H9 (cell line): Measurements from ENCODE around the gene IL1RAPL2. TPM values are rescaled to one million over a fixed set of nuclear protein-coding genes. Genes with fewer than 3 reads are reported as not detected.

ENCODE experiments used
- DNase-seq: peaks from one replicate; pipeline ENCODE4 v3.0.0-alpha.2; 2017
- H2AFZ ChIP-seq: one replicate; pipeline ENCODE4 v1.6.1; 2013; ENCODE audit warnings: mild to moderate bottlenecking, low read length, control low read depth, moderate library complexity
- H2AK5ac ChIP-seq: 2 replicates; pipeline ENCODE4 v1.6.1; 2013; ENCODE audit warnings: low read length, control low read depth, mixed read lengths; ENCODE audit not compliant: insufficient read length
- H2BK120ac ChIP-seq: one replicate; pipeline ENCODE4 v1.6.1; 2013; ENCODE audit warnings: low read depth, mild to moderate bottlenecking, low read length, control low read depth, inconsistent platforms; ENCODE audit not compliant: poor library complexity, severe bottlenecking
- H2BK12ac ChIP-seq: 2 replicates; pipeline ENCODE4 v1.6.1; 2013; ENCODE audit warnings: low read length, control low read depth, mixed read lengths, low read depth; ENCODE audit not compliant: insufficient read length
- H2BK15ac ChIP-seq: 2 replicates; pipeline ENCODE4 v1.6.1; 2013; ENCODE audit warnings: low read depth, low read length, control low read depth
- H2BK20ac ChIP-seq: one replicate; pipeline ENCODE4 v1.6.1; 2013; ENCODE audit warnings: low read depth, mild to moderate bottlenecking, low read length, control low read depth, inconsistent platforms; ENCODE audit not compliant: poor library complexity, severe bottlenecking
- H2BK5ac ChIP-seq: 2 replicates; pipeline ENCODE4 v1.6.1; 2013; ENCODE audit warnings: low read length, control low read depth, mixed read lengths; ENCODE audit not compliant: insufficient read length
- H3K14ac ChIP-seq: 2 replicates; pipeline ENCODE4 v1.6.1; 2013; ENCODE audit warnings: low read length, control low read depth; ENCODE audit not compliant: insufficient read depth
- H3K18ac ChIP-seq: 2 replicates; pipeline ENCODE4 v1.6.1; 2013; ENCODE audit warnings: low read depth, mild to moderate bottlenecking, mixed read lengths, low read length, control low read depth; ENCODE audit not compliant: insufficient read length
- H3K23ac ChIP-seq: 2 replicates; pipeline ENCODE4 v1.6.1; 2013; ENCODE audit warnings: low read length, control low read depth, mixed read lengths, low read depth; ENCODE audit not compliant: insufficient read length
- H3K23me2 ChIP-seq: 2 replicates; pipeline ENCODE4 v1.6.1; 2013; ENCODE audit warnings: low read depth, mild to moderate bottlenecking, mixed read lengths, low read length, control low read depth; ENCODE audit not compliant: insufficient read length, poor library complexity, severe bottlenecking
- H3K27ac ChIP-seq: 2 replicates; pipeline ENCODE4 v1.5.1; 2013; ENCODE audit warnings: low read length, control low read depth, mixed read lengths, low read depth; ENCODE audit not compliant: insufficient read length
- H3K27me3 ChIP-seq: 2 replicates; pipeline ENCODE4 v1.6.1; 2013; ENCODE audit warnings: low read length, control low read depth, inconsistent platforms; ENCODE audit not compliant: insufficient read depth
- H3K4ac ChIP-seq: 2 replicates; pipeline ENCODE4 v1.6.1; 2013; ENCODE audit warnings: low read depth, mild to moderate bottlenecking, control low read depth, inconsistent platforms, low read length, moderate library complexity
- H3K4me1 ChIP-seq: 2 replicates; pipeline ENCODE4 v1.6.1; 2013; ENCODE audit warnings: low read length, control low read depth, inconsistent platforms; ENCODE audit not compliant: insufficient read depth
- H3K4me2 ChIP-seq: 2 replicates; pipeline ENCODE4 v1.6.1; 2013; ENCODE audit warnings: low read length, control low read depth, mixed read lengths; ENCODE audit not compliant: insufficient read length, insufficient read depth
- H3K56ac ChIP-seq: 2 replicates; pipeline ENCODE4 v1.6.1; 2013; ENCODE audit warnings: low read depth, mild to moderate bottlenecking, mixed read lengths, low read length, control low read depth; ENCODE audit not compliant: insufficient read length
- H3K79me1 ChIP-seq: 2 replicates; pipeline ENCODE4 v1.6.1; 2013; ENCODE audit warnings: low read depth, mild to moderate bottlenecking, moderate library complexity, low read length, control low read depth, inconsistent platforms; ENCODE audit not compliant: insufficient read depth, poor library complexity, severe bottlenecking
- H3K79me2 ChIP-seq: 2 replicates; pipeline ENCODE4 v1.6.1; 2013; ENCODE audit warnings: low read length, control low read depth, inconsistent platforms; ENCODE audit not compliant: insufficient read depth
- H3K9ac ChIP-seq: 2 replicates; pipeline ENCODE4 v1.6.1; 2013; ENCODE audit warnings: low read length, control low read depth, mixed read lengths; ENCODE audit not compliant: insufficient read length; ENCODE audit errors: extremely low read depth
- H3K9me3 ChIP-seq: one replicate; pipeline ENCODE4 v1.6.1; 2013; ENCODE audit warnings: low read depth, low read length, inconsistent platforms; ENCODE audit not compliant: control insufficient read depth
- H3T11ph ChIP-seq: one replicate; pipeline ENCODE4 v1.6.1; 2013; ENCODE audit warnings: mild to moderate bottlenecking, low read length, control low read depth, inconsistent platforms
- H4K20me1 ChIP-seq: one replicate; pipeline ENCODE4 v1.6.1; 2013; ENCODE audit not compliant: control insufficient read depth, insufficient read length, insufficient read depth
- H4K5ac ChIP-seq: 2 replicates; pipeline ENCODE4 v1.6.1; 2013; ENCODE audit warnings: low read depth, mild to moderate bottlenecking, mixed read lengths, low read length, control low read depth; ENCODE audit not compliant: insufficient read length
- H4K8ac ChIP-seq: replicated peaks from 2 replicates; pipeline ENCODE4 v1.6.1; 2013; ENCODE audit warnings: low read length, control low read depth, mixed read lengths, low read depth; ENCODE audit not compliant: insufficient read length
- H4K91ac ChIP-seq: 2 replicates; pipeline ENCODE4 v1.6.1; 2013; ENCODE audit warnings: low read depth, mild to moderate bottlenecking, moderate library complexity, mixed read lengths, low read length, control low read depth; ENCODE audit not compliant: insufficient read length
- H3K27ac Mint-ChIP-seq, 3 experiments: 2 replicates in 2 of 3; 3 replicates in 1 of 3; pipeline ENCODE4 v1.8.0; 2020 to 2021; ENCODE audit warnings: mixed read lengths in 3 of 3, mild to moderate bottlenecking in 1 of 3, moderate library complexity in 1 of 3
- H3K27me3 Mint-ChIP-seq: 2 replicates; pipeline ENCODE4 v1.8.0; 2021; ENCODE audit warnings: low read depth, mild to moderate bottlenecking, moderate library complexity, mixed read lengths
- H3K36me3 Mint-ChIP-seq, 3 experiments: 2 replicates in 2 of 3; 3 replicates in 1 of 3; pipeline ENCODE4 v1.8.0; 2020 to 2021; ENCODE audit warnings: low read depth in 3 of 3, mixed read lengths in 3 of 3; ENCODE audit not compliant: insufficient read depth in 1 of 3
- H3K4me1 Mint-ChIP-seq, 2 experiments: 2 replicates each; pipeline ENCODE4 v1.8.0; 2020; ENCODE audit warnings: mixed read lengths in 2 of 2
- H3K4me3 Mint-ChIP-seq, 2 experiments: 2 replicates in 1 of 2; 3 replicates in 1 of 2; pipeline ENCODE4 v1.8.0; 2020 to 2021; ENCODE audit warnings: mild to moderate bottlenecking in 2 of 2, mixed read lengths in 2 of 2, moderate library complexity in 1 of 2
- H3K9me3 Mint-ChIP-seq, 2 experiments: 2 replicates in 1 of 2; 3 replicates in 1 of 2; pipeline ENCODE4 v1.8.0; 2020; ENCODE audit warnings: mild to moderate bottlenecking in 2 of 2, mixed read lengths in 2 of 2, moderate library complexity in 1 of 2
- WGBS: extraction: QIAGEN DNeasy Blood & Tissue Kit; methylation state at CpG from one replicate; pipeline ENCODE4 v1.1.7; 2013; ENCODE audit warnings: missing lambda C conversion rate, low lambda C conversion rate, mixed read lengths; ENCODE audit not compliant: insufficient read length; ENCODE audit errors: extremely low coverage; 5-methylcytosine and 5-hydroxymethylcytosine counted together
- total RNA-seq: library from RNA; stranded (reverse); gene quantifications from 2 replicates; pipeline ENCODE4 v1.2.1, GENCODE V29; 2021
- TF ChIP-seq, protein P1 (sequence below): fragments of 200-600 bp; sonication (generic); conservative IDR thresholded peaks from 3 replicates; pipeline ENCODE4 v1.8.0; 2021; ENCODE audit warnings: antibody characterized with exemption, mild to moderate bottlenecking

IL1RAPL2 gene
- total RNA-seq, 1 experiment from 2014 or later, result not detected

DNA sequence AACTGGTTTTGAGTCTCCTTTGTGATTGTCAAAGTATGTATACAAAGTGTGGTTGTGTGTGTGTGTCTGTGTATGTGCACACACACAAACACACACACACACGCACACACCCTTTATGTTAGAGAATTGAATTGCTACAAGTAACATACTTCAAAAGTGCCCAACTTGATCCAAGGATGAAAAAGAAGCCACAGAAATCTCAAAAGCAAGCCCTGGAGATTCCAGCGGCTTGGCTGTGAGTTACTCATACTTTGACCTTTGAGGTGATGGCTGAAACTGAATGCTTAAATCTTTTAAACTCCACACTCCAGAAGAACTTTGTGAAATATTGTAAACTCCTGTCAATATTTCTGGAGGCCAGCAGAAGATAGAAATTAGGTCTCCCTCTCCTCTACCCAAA is 1087.9 kb downstream of the IL1RAPL2 start:
- H3K27me3 Mint-ChIP-seq, result no peaks in the 10 kb centered on the region; the same call in 1 of the 2 replicates
- Histone ChIP-seq H3K79me2 (no peaks in the 10 kb centered on the region), H3K27ac (no peak overlapping the region), H2BK15ac (no peak overlapping the region), H4K91ac (no peak overlapping the region), H3K9me3 (no peaks in the 10 kb centered on the region), H3T11ph (no peak overlapping the region), H3K9ac (no peak overlapping the region), H3K27me3 (no peaks in the 10 kb centered on the region), H2AK5ac (no peak overlapping the region), H3K14ac (no peak overlapping the region), H4K5ac (no peak overlapping the region), H3K4me2 (no peak overlapping the region), H3K23ac (no peak overlapping the region), H2BK5ac (no peak overlapping the region), H3K4me1 (no peaks in the 10 kb centered on the region), H2AFZ (no peak overlapping the region), H3K23me2 (no peaks in the 10 kb centered on the region), H2BK12ac (no peak overlapping the region), H3K79me1 (no peaks in the 10 kb centered on the region), H3K4ac (no peak overlapping the region), H4K20me1 (no peaks in the 10 kb centered on the region), H3K18ac (no peak overlapping the region), H4K8ac (no peak overlapping the region), H2BK120ac (no peak overlapping the region), H2BK20ac (no peak overlapping the region), H3K56ac (no peak overlapping the region)
- H3K4me1 Mint-ChIP-seq, result no peaks in the 10 kb centered on the region
- peaks cover 0 to under 1% (median 0%) of the 10 kb centered on the region in 3 experiments; a peak in 2 of 7 replicates for H3K36me3 Mint-ChIP-seq
- no peak for DNase-seq
- no peak overlapping the region for H3K27ac Mint-ChIP-seq
- TF ChIP-seq, protein P1, sequence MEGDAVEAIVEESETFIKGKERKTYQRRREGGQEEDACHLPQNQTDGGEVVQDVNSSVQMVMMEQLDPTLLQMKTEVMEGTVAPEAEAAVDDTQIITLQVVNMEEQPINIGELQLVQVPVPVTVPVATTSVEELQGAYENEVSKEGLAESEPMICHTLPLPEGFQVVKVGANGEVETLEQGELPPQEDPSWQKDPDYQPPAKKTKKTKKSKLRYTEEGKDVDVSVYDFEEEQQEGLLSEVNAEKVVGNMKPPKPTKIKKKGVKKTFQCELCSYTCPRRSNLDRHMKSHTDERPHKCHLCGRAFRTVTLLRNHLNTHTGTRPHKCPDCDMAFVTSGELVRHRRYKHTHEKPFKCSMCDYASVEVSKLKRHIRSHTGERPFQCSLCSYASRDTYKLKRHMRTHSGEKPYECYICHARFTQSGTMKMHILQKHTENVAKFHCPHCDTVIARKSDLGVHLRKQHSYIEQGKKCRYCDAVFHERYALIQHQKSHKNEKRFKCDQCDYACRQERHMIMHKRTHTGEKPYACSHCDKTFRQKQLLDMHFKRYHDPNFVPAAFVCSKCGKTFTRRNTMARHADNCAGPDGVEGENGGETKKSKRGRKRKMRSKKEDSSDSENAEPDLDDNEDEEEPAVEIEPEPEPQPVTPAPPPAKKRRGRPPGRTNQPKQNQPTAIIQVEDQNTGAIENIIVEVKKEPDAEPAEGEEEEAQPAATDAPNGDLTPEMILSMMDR, result no peak
- H3K4me3 Mint-ChIP-seq, result no peak overlapping the region
- peaks cover 0 to 43% of the 10 kb centered on the region in 2 experiments; a peak in 2 of 5 replicates for H3K9me3 Mint-ChIP-seq
- no CpG with 5 or more reads among the region's 2 CpGs for WGBS
